HCEC 1CT (cell line): ENCODE measurements around the gene CDC42BPB.
A peak's percentile ranks its signal among the peaks of the same experiment; 100 is the strongest.

Source experiments
- DNase-seq: peaks from one replicate; pipeline ENCODE4 v3.0.0-alpha.2; 2017

The CDC42BPB gene

GRCh38 chr14:103015426-103015825, 41.9 kb downstream of the CDC42BPB start:
- no peak for DNase-seq

GRCh38 chr14:103014466-103015228, 42.7 kb downstream of the CDC42BPB start:
- DNase-seq = peak; percentile 55

GRCh38 chr14:103013028-103013427, 44.3 kb downstream of the CDC42BPB start:
- no peak for DNase-seq

- DNase-seq = no peak
Observed at GRCh38 chr14:103009559-103009958, 47.8 kb downstream of the CDC42BPB start.

GRCh38 chr14:103008768-103009357, 48.5 kb downstream of the CDC42BPB start:
- no peak for DNase-seq

GRCh38 chr14:103008126-103008525, 49.2 kb downstream of the CDC42BPB start:
- no peak for DNase-seq

- no peak for DNase-seq
Observed at GRCh38 chr14:103007555-103007954, 49.8 kb downstream of the CDC42BPB start.

- DNase-seq = no peak
Observed at GRCh38 chr14:103006991-103007520, 50.3 kb downstream of the CDC42BPB start.

GRCh38 chr14:103006106-103006505, 51.2 kb downstream of the CDC42BPB start:
- DNase-seq = no peak

- DNase-seq = no peak
Observed at GRCh38 chr14:103003850-103004249, 53.5 kb downstream of the CDC42BPB start.

- no peak for DNase-seq
Observed at GRCh38 chr14:103003351-103003615, 54.1 kb downstream of the CDC42BPB start.

GRCh38 chr14:103002578-103003350, 54.6 kb downstream of the CDC42BPB start:
- DNase-seq = no peak

- no peak for DNase-seq
Observed at GRCh38 chr14:103001651-103002396, 55.5 kb downstream of the CDC42BPB start.

GRCh38 chr14:103001226-103001625, 56.1 kb downstream of the CDC42BPB start:
- DNase-seq = no peak

- no peak for DNase-seq
Observed at GRCh38 chr14:103000291-103000921, 56.9 kb downstream of the CDC42BPB start.

- no peak for DNase-seq
Observed at GRCh38 chr14:102999227-102999895, 58.0 kb downstream of the CDC42BPB start.

GRCh38 chr14:102998393-102998792, 59.0 kb downstream of the CDC42BPB start:
- DNase-seq = no peak

GRCh38 chr14:102996941-102997340, 60.4 kb downstream of the CDC42BPB start:
- DNase-seq = no peak

GRCh38 chr14:102994689-102995088, 62.7 kb downstream of the CDC42BPB start:
- DNase-seq = no peak

GRCh38 chr14:102993523-102993922, 63.8 kb downstream of the CDC42BPB start:
- DNase-seq = peak; percentile 65

- DNase-seq = peak; percentile 65
Observed at GRCh38 chr14:102991376-102991775, 66.0 kb downstream of the CDC42BPB start.

GRCh38 chr14:102988054-102988453, 69.3 kb downstream of the CDC42BPB start:
- DNase-seq = no peak
